Left lung (tissue), 10 donors: ENCODE data around the gene ABCC10. TPM values are rescaled to one million over a fixed set of nuclear protein-coding genes. Genes with fewer than 3 reads are reported as not detected.
"Not testable (repeated sequence)": the region's sequence is repeated elsewhere in the genome, so short reads cannot be mapped to it uniquely, and the experiment has no call there.

Experiments used
- ATAC-seq: fragments of 200-7000 bp; cut with Tn5 transposase; one replicate; pipeline ENCODE4 v1.9.1; 2020; ENCODE audit warnings: moderate library complexity
- DNase-seq, 4 donors: peaks; one replicate each; pipeline ENCODE4 v3.0.0-alpha.2; 2013 to 2020
- H3K27ac ChIP-seq, 2 donors: fragments of 200-600 bp; sonication (generic) in 1 of 2; one replicate each; pipeline versions ENCODE4 v1.5.0 to v1.8.0; 2020 to 2021
- H3K27me3 ChIP-seq, 2 donors: fragments of 200-600 bp; sonication (generic) in 1 of 2; one replicate each; pipeline versions ENCODE4 v1.5.0 to v1.8.0; 2020 to 2021
- H3K36me3 ChIP-seq, 2 donors: fragments of 200-600 bp; sonication (generic) in 1 of 2; one replicate each; pipeline versions ENCODE4 v1.5.0 to v1.8.0; 2020 to 2021
- H3K4me1 ChIP-seq, 2 donors: fragments of 200-600 bp; one replicate each; pipeline ENCODE4 v1.8.0; 2021
- H3K4me3 ChIP-seq, 2 donors: fragments of 200-600 bp; sonication (generic) in 1 of 2; one replicate each; pipeline versions ENCODE4 v1.5.0 to v1.8.0; 2020 to 2021; ENCODE audit warnings: mild to moderate bottlenecking in 1 of 2
- H3K9me3 ChIP-seq, 2 donors: fragments of 200-600 bp; sonication (generic) in 1 of 2; one replicate each; pipeline versions ENCODE4 v1.5.0 to v1.8.0; 2020 to 2021
- CTCF ChIP-seq, 2 donors: fragments of 200-600 bp; sonication (generic) in 1 of 2; IDR thresholded peaks; one replicate each; pipeline versions ENCODE4 v1.5.0 to v1.8.0; 2021; ENCODE audit warnings: antibody characterized with exemption in 2 of 2
- intact Hi-C, 2 donors: fragments of 100-400 bp; cut with DNase I; formaldehyde crosslinking; loops; one replicate each; pipeline versions ENCODE4 v1.11.2 to v1.14.2; 2022
- polyA plus RNA-seq, 6 donors: library from polyadenylated mRNA; unstranded; fragments of 120-200 nt; gene quantifications; one replicate each; pipeline ENCODE4 v1.2.1, GENCODE V29; 2013; ENCODE audit not compliant: insufficient read length in 6 of 6
- total RNA-seq, 2 donors: library from RNA; stranded (reverse); fragmentation: NEBNext Ultra II Directional; extraction: Animal tissue kit (Norgen Biotek cat#: 25700); gene quantifications; one replicate each; pipeline ENCODE4 v1.2.1, GENCODE V29; 2021
- donor health status: DM: no; HTN: yes; CAD: no.
- donor health status: DM: no; HTN: no; CAD: no.

ABCC10 gene
- total and polyA plus RNA-seq, 8 donors, result 19.7 to 43.8 (median 30.0) TPM

DNA sequence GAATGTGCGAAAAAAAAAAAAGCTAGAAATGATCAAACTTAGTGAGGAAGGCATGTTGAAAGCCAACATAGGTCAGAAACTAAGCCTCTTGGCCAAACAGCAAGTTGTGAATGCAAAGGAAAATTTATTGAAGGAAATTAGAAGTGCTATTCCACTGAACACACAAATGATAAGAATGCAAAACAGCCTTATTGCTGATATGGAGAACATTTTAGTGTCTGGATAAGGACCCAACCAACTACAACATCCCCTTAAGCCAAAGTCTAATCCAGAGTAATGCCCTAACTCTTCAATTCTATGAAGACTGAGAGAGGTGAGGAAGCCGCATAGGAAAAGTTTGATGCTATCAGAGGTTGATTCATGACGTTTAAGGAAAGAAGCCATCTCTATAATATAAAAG is 5.5 kb upstream of the ABCC10 start:
- peaks cover 0 to 4% of the 10 kb centered on the region in 2 donors for H3K4me1 ChIP-seq
- no peaks in the 10 kb centered on the region for H3K36me3 ChIP-seq
- H3K27ac ChIP-seq, result no peak overlapping the region
- intact Hi-C loops, result no loop called here
- H3K4me3 ChIP-seq, result no peak overlapping the region
- no peaks in the 10 kb centered on the region for H3K27me3 ChIP-seq
- TF ChIP-seq CTCF (IDR thresholded peaks at IDR 0.05), result no peak
- ATAC-seq, result no peak
- no peak for DNase-seq
- no peaks in the 10 kb centered on the region for H3K9me3 ChIP-seq

- H3K27ac ChIP-seq, DNase-seq, H3K4me3 ChIP-seq, intact Hi-C loops, H3K9me3 ChIP-seq, H3K36me3 ChIP-seq, H3K27me3 ChIP-seq, ATAC-seq: not testable (repeated sequence)
- H3K4me1 ChIP-seq, result peaks cover 8 to 25% of the 10 kb centered on the region in 2 donors
These were observed 2.3 kb upstream of the ABCC10 start for GRCh38 chr6:43425083-43425482.

DNA sequence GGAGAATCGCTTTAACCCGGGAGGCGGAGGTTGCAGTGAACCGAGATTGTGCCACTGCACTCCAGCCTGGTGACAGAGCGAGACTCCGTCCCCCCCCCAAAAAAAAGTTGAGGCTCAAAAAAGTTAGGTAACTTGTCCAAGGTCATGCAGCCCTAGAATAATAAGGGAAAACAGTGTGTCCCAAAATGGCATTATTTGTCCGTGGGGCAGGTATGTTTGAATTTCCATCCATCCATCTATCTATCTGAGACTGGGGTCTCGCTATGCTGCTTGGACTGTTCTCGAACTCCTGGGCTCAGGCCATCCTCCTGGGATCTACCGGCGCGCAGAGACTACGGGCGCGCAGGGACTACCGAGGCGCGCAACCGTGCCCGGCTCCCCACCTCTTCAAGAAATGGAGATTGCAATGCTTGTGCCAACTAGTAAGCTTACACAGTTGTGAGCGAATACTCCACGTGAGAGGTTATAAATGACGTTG is 374 bp upstream of the ABCC10 start:
- Histone ChIP-seq H3K9me3 (no peaks in the 10 kb centered on the region), H3K4me3 (peak overlapping the region; percentile 71 to 77), H3K4me1 (peaks cover 8 to 29% of the 10 kb centered on the region in 2 donors), H3K36me3 (peaks cover 0 to 7% of the 10 kb centered on the region in 2 donors), H3K27ac (peak overlapping the region; percentile 74 to 87), H3K27me3 (no peaks in the 10 kb centered on the region)
- intact Hi-C loops, result no loop called here
- no peak for ATAC-seq
- DNase-seq, result no peak
- no peak for TF ChIP-seq CTCF (IDR thresholded peaks at IDR 0.05)

DNA sequence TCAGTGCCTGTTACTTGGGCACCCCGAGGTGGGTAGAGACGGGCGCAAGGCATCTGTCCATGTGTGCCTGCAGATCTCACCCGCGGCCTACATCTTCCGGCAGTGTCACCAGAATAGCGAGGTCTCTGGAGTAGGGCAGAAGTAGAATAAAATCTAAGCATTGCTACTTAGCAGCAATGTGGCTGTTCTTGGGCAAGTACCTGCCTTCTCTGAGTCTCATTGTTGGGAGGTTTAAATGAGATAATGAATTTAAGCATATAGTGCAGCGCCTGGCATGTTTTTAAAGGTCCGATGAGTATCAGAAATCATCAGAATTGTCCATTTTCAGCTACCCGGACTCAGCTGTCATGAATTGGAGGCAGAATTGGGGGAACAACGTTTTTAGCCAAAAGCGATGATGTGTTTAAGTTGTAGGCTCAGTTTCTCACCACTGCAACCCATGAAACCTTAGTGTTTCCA is 800 bp downstream of the ABCC10 start:
- DNase-seq (no peak), ATAC-seq (no peak)
- Histone ChIP-seq H3K27ac (peak overlapping the region; percentile 74 to 87), H3K27me3 (no peaks in the 10 kb centered on the region), H3K4me3 (peak overlapping the region; percentile 71 to 77), H3K36me3 (peaks cover 0 to 18% of the 10 kb centered on the region in 2 donors), H3K4me1 (peaks cover 8 to 29% of the 10 kb centered on the region in 2 donors), H3K9me3 (no peaks in the 10 kb centered on the region)
- no peak for TF ChIP-seq CTCF (IDR thresholded peaks at IDR 0.05)
- intact Hi-C loops, result no loop called here

DNA sequence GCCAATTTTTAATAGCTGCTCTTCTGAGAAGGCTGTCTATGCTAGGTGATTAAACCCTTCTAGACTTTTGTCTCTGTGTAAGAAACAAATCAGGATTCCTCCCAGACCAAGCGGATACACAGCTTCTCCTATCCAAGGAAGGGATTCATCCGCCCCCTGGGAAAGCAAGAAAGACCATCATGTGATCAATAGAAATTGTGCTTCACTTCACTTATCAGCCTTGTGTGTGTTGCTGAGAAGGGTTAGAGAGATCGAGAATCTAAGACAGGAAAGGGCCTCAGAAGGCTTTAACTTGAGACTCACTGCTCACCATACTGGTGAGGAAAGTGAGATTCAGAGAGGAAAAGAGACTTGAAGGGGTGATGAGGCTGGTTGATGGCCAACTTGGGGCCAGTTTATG is 1.5 kb downstream of the ABCC10 start:
- H3K36me3 ChIP-seq, result peaks cover 0 to 26% of the 10 kb centered on the region in 2 donors
- H3K27me3 ChIP-seq, result no peaks in the 10 kb centered on the region
- peak overlapping the region in 1 of 2 donors; percentile 87 for H3K27ac ChIP-seq
- DNase-seq (no peak), ATAC-seq (no peak)
- H3K4me3 ChIP-seq, result peak overlapping the region in 1 of 2 donors; percentile 71
- H3K9me3 ChIP-seq, result no peaks in the 10 kb centered on the region
- TF ChIP-seq CTCF (IDR thresholded peaks at IDR 0.05), result no peak
- intact Hi-C loops, result no loop called here
- H3K4me1 ChIP-seq, result peaks cover 8 to 29% of the 10 kb centered on the region in 2 donors
